Myocyte (in vitro differentiated cells): ENCODE results near the gene RDH13. TPM values are rescaled to one million over a fixed set of nuclear protein-coding genes. Genes with fewer than 3 reads are reported as not detected.
"Not testable (repeated sequence)": the region's sequence is repeated elsewhere in the genome, so short reads cannot be mapped to it uniquely, and the experiment has no call there.

Source experiments
- DNase-seq: peaks from one replicate; pipeline ENCODE4 v3.0.0-alpha.2; 2012; ENCODE audit warnings: low read depth
- total RNA-seq: library from RNA; depleted of rRNA; stranded (reverse); fragments of >200 nt; gene quantifications from 2 replicates; pipeline ENCODE4 v1.2.3, GENCODE V29; 2014

Gene RDH13
- total RNA-seq, 1 donor from 2014 or later = 4.9 TPM

- DNase-seq = no peak
Observed at GRCh38 chr19:55079400-55080038, 16.6 kb upstream of the RDH13 start.

- no peak for DNase-seq
Observed at GRCh38 chr19:55078996-55079395, 16.0 kb upstream of the RDH13 start.

- DNase-seq = no peak
Observed at GRCh38 chr19:55077106-55077505, 14.2 kb upstream of the RDH13 start.

GRCh38 chr19:55076321-55076720, 13.4 kb upstream of the RDH13 start:
- DNase-seq = no peak

GRCh38 chr19:55075371-55075998, 12.5 kb upstream of the RDH13 start, which contains the start of gene EPS8L1:
Gene EPS8L1 (plus strand): TSS chr19:55075869. CDS start chr19:55076445, 576 bp downstream.
- DNase-seq = no peak

GRCh38 chr19:55071913-55072312, 9.0 kb upstream of the RDH13 start:
- DNase-seq = no peak

GRCh38 chr19:55071129-55071502, 8.2 kb upstream of the RDH13 start:
- peak; percentile 96 for DNase-seq

GRCh38 chr19:55070466-55071128, 7.6 kb upstream of the RDH13 start:
- DNase-seq = no peak

- no peak for DNase-seq
Observed at GRCh38 chr19:55069865-55070197, 6.9 kb upstream of the RDH13 start.

- DNase-seq = peak; percentile 44
Observed at GRCh38 chr19:55068950-55069864, 6.3 kb upstream of the RDH13 start.

- no peak for DNase-seq
Observed at GRCh38 chr19:55067869-55068268, 4.9 kb upstream of the RDH13 start.

GRCh38 chr19:55066107-55066709, 3.3 kb upstream of the RDH13 start:
- no peak for DNase-seq

GRCh38 chr19:55065516-55065915, 2.6 kb upstream of the RDH13 start:
- not testable (repeated sequence) for DNase-seq

GRCh38 chr19:55063492-55063843, 520 bp upstream of the RDH13 start:
- no peak for DNase-seq

- not testable (repeated sequence) for DNase-seq
Observed at GRCh38 chr19:55060287-55060686, 2.7 kb downstream of the RDH13 start.

GRCh38 chr19:55058781-55059610, 4.0 kb downstream of the RDH13 start:
- DNase-seq = no peak

- no peak for DNase-seq
Observed at GRCh38 chr19:55056827-55057226, 6.1 kb downstream of the RDH13 start.

GRCh38 chr19:55053735-55054134, 9.2 kb downstream of the RDH13 start:
- no peak for DNase-seq

- no peak for DNase-seq
Observed at GRCh38 chr19:55050749-55051532, 12.0 kb downstream of the RDH13 start.

- DNase-seq = no peak
Observed at GRCh38 chr19:55048446-55048845, 14.5 kb downstream of the RDH13 start.
